ENCODE measurements around the gene FOXC1. TPM values are rescaled to one million over a fixed set of nuclear protein-coding genes. Genes with fewer than 3 reads are reported as not detected.

Gene FOXC1
- total RNA-seq, 1 donor from 2014 or later = 7.1 TPM

DNA sequence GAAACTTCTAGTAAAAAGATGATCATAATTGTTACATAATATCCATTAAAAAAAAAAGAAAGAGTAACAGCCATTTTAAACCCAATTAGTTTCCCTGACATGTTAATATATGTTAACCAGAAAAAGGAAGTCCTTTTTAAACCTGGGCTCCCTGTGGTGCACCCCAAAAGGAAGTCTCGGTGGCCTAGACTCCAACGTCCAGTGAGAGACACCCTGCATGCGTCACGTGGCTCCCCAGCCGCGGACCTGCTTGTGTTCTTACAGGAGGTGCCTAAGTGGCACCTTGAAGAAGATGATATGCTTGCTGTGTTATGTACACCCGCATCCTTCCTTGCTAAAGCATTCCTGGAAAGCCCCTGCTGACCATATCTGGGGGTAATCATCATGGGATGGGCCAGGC is 50.1 kb downstream of the FOXC1 start:
- Histone ChIP-seq H3K9me3 (replicated peaks) (no peaks in the 10 kb centered on the region), H3K27me3 (ENCODE audit: low read depth) (no peaks in the 10 kb centered on the region), H3K4me1 (no peaks in the 10 kb centered on the region), H3K27ac (replicated peaks) (no peak overlapping the region), H3K36me3 (no peaks in the 10 kb centered on the region), H3K4me3 (no peak overlapping the region)
- intact Hi-C loops (cut with micrococcal nuclease) = no loop called here
- TF ChIP-seq, protein P1, sequence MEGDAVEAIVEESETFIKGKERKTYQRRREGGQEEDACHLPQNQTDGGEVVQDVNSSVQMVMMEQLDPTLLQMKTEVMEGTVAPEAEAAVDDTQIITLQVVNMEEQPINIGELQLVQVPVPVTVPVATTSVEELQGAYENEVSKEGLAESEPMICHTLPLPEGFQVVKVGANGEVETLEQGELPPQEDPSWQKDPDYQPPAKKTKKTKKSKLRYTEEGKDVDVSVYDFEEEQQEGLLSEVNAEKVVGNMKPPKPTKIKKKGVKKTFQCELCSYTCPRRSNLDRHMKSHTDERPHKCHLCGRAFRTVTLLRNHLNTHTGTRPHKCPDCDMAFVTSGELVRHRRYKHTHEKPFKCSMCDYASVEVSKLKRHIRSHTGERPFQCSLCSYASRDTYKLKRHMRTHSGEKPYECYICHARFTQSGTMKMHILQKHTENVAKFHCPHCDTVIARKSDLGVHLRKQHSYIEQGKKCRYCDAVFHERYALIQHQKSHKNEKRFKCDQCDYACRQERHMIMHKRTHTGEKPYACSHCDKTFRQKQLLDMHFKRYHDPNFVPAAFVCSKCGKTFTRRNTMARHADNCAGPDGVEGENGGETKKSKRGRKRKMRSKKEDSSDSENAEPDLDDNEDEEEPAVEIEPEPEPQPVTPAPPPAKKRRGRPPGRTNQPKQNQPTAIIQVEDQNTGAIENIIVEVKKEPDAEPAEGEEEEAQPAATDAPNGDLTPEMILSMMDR (IDR thresholded peaks at IDR 0.05; ENCODE audit: borderline replicate concordance) = no peak
- no peak for DNase-seq

DNA sequence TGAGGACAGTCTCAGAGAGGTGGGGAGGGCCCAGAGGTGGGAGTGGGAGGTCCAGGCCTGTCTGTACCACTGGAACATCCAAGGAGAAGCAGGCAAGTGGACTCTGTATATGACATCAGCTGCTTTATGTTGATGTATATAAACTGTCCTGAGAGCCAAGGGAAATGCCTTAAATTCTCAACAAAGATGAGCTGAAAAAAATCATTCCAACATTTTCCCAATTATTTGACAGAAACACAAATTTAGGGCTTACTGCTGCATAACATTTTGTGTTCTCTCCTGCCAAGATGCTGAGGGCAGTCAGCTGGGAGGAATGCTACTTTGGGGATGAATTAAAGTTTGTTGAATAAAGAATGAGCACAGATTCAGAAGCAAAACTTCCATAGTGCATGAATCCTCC is 52.8 kb downstream of the FOXC1 start:
- H3K4me1 ChIP-seq = no peaks in the 10 kb centered on the region
- H3K4me3 ChIP-seq = no peak overlapping the region
- no peaks in the 10 kb centered on the region for H3K36me3 ChIP-seq
- H3K9me3 ChIP-seq (replicated peaks) = no peaks in the 10 kb centered on the region
- no peak overlapping the region for H3K27ac ChIP-seq (replicated peaks)
- intact Hi-C loops (cut with micrococcal nuclease) = no loop called here
- TF ChIP-seq, protein P1 (IDR thresholded peaks at IDR 0.05; ENCODE audit: borderline replicate concordance) = no peak
- no peaks in the 10 kb centered on the region for H3K27me3 ChIP-seq (ENCODE audit: low read depth)
- DNase-seq = no peak

Other genes with a start within 250 kb of the FOXC1 start
- gene FOXF2, start 220.3 kb upstream of the FOXC1 start, total RNA-seq = 0.30 TPM